ENCODE data around the gene CXXC1.
A peak's percentile ranks its signal among the peaks of the same experiment; 100 is the strongest.

The CXXC1 gene

GRCh38 chr18:50285071-50285470 lies 2.4 kb downstream of the CXXC1 start:
- no peak for TF ChIP-seq CTCF (IDR thresholded peaks at IDR 0.05)
- no peak overlapping the region for H3K27ac ChIP-seq
- DNase-seq, result no peak
- H3K9me3 ChIP-seq, result no peaks in the 10 kb centered on the region
- no peaks in the 10 kb centered on the region for H3K27me3 ChIP-seq
- intact Hi-C loops (cut with DNase I; ENCODE audit: low total_unique reads), result loop anchor here (5.0 to 10.0 kb wide), 3 partner anchors 470 to 910 kb away; partner anchors contain the start of genes ACAA2, MEX3C and RPL17
- peaks cover 5 to 23% (median 21%) of the 10 kb centered on the region in 4 donors for H3K4me1 ChIP-seq
- no peak overlapping the region for H3K4me3 ChIP-seq
- peaks cover 4 to 40% (median 33%) of the 10 kb centered on the region in 3 donors for H3K36me3 ChIP-seq

GRCh38 chr18:50284255-50284885 lies 3.1 kb downstream of the CXXC1 start:
- H3K4me1 ChIP-seq, result peaks cover 5 to 30% (median 28%) of the 10 kb centered on the region in 4 donors
- H3K9me3 ChIP-seq, result no peaks in the 10 kb centered on the region
- no peaks in the 10 kb centered on the region for H3K27me3 ChIP-seq
- TF ChIP-seq CTCF (IDR thresholded peaks at IDR 0.05), result no peak
- intact Hi-C loops (cut with DNase I; ENCODE audit: low total_unique reads), result loop anchor here (10.0 kb wide), 2 partner anchors 470 to 910 kb away; partner anchors contain the start of genes ACAA2 and MEX3C
- H3K4me3 ChIP-seq, result no peak overlapping the region
- H3K27ac ChIP-seq, result no peak overlapping the region
- H3K36me3 ChIP-seq, result peaks cover 4 to 40% (median 33%) of the 10 kb centered on the region in 3 donors
- DNase-seq, result no peak

GRCh38 chr18:50283469-50284209 lies 3.9 kb downstream of the CXXC1 start:
- Histone ChIP-seq H3K27ac (no peak overlapping the region), H3K4me3 (no peak overlapping the region), H3K4me1 (peaks cover 5 to 37% (median 29%) of the 10 kb centered on the region in 4 donors), H3K9me3 (no peaks in the 10 kb centered on the region), H3K27me3 (no peaks in the 10 kb centered on the region), H3K36me3 (peaks cover 4 to 40% (median 36%) of the 10 kb centered on the region in 3 donors)
- intact Hi-C loops (cut with DNase I; ENCODE audit: low total_unique reads), result loop anchor here (10.0 kb wide), 2 partner anchors 469 to 911 kb away; partner anchors contain the start of genes ACAA2 and MEX3C
- no peak for TF ChIP-seq CTCF (IDR thresholded peaks at IDR 0.05)
- DNase-seq, result no peak

GRCh38 chr18:50282521-50283335 lies 4.8 kb downstream of the CXXC1 start:
- Histone ChIP-seq H3K4me1 (peaks cover 5 to 37% (median 29%) of the 10 kb centered on the region in 4 donors), H3K27ac (peak overlapping the region in 1 of 2 donors; percentile 95)

More at GRCh38 chr18:50282521-50283335, 4.8 kb downstream of the CXXC1 start:
- Histone ChIP-seq H3K36me3 (peaks cover 4 to 44% (median 36%) of the 10 kb centered on the region in 3 donors), H3K27me3 (no peaks in the 10 kb centered on the region), H3K4me3 (no peak overlapping the region), H3K9me3 (no peaks in the 10 kb centered on the region)
- no peak for DNase-seq
- intact Hi-C loops (cut with DNase I; ENCODE audit: low total_unique reads), result loop anchor here (10.0 kb wide), 2 partner anchors 468 to 912 kb away; partner anchors contain the start of genes ACAA2 and MEX3C
- TF ChIP-seq CTCF (IDR thresholded peaks at IDR 0.05), result no peak

All from tibial artery (tissue), 4 donors.